Measurements from ENCODE around the gene ETV7.

- TF ChIP-seq, protein P1, sequence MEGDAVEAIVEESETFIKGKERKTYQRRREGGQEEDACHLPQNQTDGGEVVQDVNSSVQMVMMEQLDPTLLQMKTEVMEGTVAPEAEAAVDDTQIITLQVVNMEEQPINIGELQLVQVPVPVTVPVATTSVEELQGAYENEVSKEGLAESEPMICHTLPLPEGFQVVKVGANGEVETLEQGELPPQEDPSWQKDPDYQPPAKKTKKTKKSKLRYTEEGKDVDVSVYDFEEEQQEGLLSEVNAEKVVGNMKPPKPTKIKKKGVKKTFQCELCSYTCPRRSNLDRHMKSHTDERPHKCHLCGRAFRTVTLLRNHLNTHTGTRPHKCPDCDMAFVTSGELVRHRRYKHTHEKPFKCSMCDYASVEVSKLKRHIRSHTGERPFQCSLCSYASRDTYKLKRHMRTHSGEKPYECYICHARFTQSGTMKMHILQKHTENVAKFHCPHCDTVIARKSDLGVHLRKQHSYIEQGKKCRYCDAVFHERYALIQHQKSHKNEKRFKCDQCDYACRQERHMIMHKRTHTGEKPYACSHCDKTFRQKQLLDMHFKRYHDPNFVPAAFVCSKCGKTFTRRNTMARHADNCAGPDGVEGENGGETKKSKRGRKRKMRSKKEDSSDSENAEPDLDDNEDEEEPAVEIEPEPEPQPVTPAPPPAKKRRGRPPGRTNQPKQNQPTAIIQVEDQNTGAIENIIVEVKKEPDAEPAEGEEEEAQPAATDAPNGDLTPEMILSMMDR (IDR thresholded peaks at IDR 0.05; ENCODE audit: insufficient read depth, low read length, poor library complexity, severe bottlenecking), result no peak
- TF ChIP-seq EZH2phosphoT487 (conservative IDR thresholded peaks at IDR 0.05; ENCODE audit: low read length), result no peak
These were observed 57.6 kb downstream of the ETV7 start for GRCh38 chr6:36329798-36330291.

Measured in SU-DHL-6 (cell line).